Non-pigmented ciliary epithelial cell (primary cell): Measurements from ENCODE around the gene CPNE7.
"Not testable (repeated sequence)": the region's sequence is repeated elsewhere in the genome, so short reads cannot be mapped to it uniquely, and the experiment has no call there.

Source experiments
- DNase-seq: peaks from one replicate; pipeline ENCODE4 v3.0.0-alpha.2; 2010; ENCODE audit warnings: low read depth

The CPNE7 gene

DNA sequence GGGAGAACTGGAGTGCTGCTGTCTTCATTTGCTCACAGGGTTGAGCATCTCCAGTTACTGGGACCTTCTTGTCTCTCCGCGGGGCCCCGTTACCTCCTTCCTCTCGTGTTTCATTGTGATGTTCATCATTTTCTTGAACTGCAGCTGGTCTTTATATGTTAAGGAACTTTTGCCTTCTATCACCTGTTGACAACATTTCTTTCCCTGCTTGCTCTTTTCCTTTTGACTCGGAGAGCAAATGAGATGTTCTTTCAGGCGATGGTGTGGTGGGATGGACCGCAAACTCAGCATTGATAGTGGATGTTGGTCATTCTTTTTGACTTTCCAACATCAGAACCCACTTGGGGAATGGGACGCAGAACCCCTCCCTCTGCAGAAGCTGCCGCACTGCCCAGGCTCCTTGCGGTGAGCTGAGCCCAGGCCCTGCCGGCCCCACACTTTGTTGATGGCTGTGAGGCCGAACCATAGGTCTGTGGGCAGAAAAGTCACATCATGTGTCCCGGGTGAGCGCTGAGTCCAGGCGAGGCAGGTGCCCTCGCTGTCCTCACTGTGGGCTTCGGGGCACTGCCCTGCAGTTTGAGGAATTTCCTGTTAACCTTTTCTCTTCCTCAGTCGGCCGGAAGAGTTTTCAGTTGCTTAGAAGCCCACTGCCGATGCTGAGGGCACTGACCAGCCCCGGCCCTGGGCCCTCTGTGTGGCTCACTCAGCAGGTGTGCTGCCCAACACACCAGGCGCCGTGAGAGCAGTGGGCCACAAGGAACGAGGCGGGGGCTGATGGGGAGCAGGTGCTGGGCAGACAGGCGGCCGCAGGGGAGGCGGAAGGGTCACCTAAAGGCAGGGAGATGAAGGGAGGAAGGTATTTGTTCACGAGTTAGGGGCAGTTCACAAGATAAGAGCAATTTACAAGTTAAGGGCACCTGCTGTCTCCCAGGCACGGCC is 7.6 kb upstream of the CPNE7 start:
- DNase-seq = no peak

DNA sequence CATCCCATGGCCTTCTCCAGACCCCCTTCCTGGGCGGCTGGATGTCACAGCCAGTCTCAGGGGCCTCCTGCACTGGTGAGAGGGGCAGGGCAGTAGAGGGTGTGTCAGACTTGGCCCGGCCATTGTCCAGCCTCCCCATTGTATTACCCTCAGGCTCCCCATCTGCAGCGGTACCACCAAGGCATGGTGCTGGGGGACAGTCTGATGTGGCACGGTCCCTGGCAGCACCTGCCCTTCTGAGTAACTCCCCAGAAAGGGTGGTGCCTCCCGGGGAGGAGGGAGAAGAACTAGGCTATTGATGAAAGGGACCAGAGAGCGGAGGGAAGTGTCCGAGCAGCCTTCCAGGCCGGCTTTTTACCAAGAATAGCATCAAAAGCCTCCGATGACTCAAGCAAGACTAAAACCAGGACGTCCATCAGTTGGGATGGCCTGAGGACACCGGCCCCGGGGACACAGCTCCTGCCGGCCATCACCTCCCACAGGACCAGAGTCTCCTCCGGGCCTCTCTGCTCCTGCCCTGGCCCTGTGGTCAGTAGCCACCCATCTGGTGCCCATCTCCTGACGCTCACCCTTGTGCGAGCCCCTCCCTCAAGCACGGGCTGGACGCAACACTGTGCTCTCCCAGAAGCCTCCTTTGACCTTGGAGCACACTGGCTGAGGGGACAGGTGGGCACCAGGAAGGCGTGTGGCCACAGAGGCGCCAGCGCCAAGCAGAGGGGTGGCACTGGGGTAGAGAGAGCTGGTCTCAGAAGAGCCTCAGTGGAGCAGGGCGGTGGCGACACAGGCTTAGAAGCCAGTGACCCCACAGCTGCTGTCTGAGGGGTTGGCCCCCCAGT is 5.8 kb upstream of the CPNE7 start:
- no peak for DNase-seq

DNA sequence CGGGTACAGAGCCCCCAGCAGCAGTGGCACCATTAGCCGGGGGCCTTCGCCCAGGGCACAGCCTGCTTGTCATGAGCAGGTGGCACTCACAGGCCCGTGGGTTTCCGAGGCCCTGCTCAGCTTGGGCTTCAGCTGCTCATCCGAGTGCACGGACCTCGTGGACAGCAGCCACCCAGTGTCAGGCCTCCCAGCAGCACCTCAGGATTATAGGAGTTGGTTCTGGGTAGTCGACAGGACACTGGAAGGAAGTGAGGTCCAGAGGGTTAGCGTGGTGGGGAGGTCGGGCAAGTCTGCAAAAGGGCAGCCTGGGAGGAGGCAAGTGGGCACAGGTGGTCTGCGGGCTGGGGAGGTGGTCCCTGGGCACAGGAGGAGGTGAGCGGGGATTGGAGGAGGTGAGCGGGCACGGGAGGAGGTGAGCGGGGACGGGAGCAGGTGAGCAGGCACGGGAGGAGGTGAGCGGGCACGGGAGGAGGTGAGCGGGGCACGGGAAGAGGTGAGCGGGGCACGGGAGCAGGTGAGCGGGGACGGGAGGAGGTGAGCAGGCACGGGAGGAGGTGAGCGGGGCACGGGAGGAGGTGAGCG is 5.1 kb upstream of the CPNE7 start:
- no peak for DNase-seq

DNA sequence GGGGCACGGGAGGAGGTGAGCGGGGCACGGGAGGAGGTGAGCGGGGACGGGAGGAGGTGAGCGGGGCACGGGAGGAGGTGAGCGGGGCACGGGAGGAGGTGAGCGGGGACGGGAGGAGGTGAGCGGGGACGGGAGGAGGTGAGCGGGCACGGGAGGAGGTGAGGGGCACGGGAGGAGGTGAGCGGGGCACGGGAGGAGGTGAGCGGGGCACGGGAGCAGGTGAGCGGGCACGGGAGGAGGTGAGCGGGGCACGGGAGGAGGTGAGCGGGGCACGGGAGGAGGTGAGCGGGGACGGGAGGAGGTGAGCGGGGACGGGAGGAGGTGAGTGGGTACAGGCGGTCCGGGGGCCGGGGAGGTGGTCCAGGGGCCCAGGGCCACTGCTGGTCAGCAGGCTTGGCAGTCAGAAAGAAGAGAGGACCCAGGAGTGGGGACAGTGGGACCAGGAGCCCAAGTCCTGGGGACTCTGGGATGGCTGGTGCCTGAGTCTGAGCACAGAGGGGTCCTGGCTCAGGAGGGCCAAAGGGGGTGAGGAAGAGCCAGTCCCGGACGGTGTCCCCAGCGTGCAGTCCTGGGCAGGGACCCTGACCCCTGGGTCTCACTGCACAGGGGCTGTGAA is 4.5 kb upstream of the CPNE7 start:
- not testable (repeated sequence) for DNase-seq

DNA sequence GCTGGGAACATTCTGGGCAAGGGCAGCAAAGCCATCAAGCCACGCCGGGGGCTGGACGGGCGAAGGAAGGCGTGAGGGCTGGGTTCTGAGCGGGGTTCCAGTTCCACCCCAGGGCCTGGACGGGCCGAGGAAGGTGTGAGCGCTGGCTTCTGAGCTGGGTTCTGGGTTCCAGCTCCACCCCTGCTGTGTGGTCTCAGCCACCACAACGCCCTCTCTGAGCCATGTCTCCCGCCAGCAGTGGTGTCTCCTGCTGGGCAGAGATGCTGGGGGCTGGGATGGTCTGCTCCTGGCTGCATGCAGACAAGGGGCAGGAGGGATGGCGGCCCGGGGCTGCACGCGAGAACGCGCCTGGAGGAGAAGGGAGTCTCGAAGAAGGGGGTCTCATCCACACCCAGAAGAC is 3.9 kb upstream of the CPNE7 start:
- DNase-seq = no peak

DNA sequence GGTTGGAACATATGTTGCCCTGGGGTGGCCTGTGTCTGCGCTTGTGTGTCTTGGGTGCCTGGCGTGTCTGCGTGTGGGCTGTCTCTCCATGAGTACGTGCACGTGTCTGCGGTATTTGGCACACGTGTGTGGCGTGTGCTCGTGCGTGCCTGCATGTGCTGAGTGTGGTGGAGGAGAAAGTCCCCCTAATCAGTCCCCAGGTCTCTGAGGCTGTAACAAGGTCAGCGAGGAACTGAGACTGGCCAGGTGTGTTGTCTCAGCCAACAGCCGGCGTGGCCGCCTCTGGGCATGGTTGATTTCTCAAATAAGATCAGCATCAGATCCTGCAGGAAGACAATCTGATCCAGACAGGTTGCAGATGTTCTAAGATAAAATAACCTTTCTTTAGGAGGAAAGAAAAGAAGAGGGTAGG is 3.5 kb upstream of the CPNE7 start:
- no peak for DNase-seq

DNA sequence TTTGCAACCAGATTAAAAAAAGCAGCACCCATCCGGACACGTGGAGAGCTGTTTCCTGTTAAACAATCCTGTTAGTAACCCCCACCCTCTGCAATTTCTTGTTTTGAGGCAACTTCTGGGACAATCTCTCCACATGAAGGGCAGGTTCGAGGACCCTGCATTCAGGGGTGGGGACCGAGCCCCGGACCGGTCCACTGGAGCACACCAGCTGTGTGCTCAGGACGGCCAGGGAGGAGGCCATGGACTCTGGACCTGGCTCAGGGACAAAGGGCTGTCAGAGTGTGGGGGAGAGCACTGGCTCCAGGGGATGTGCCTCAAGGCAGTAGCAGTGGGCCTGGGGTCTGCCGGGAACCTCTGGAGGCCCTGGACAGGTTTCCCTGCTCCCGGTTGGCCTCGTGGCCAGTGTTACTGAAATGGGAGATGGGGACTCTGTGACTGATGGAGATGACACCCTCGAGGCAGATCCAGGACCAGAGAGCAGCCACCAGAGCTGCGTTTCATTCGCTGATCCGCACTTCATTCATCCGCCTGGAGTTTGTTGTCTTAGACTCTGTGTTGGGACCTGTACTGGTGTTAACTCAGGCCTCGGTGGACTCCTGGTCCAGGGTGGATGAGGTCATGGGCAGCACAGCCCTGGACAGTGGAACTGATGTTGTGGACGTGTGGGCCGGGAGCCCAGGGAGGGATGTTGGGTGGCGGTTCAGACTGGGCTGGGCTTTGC is 2.9 kb upstream of the CPNE7 start:
- no peak for DNase-seq

DNA sequence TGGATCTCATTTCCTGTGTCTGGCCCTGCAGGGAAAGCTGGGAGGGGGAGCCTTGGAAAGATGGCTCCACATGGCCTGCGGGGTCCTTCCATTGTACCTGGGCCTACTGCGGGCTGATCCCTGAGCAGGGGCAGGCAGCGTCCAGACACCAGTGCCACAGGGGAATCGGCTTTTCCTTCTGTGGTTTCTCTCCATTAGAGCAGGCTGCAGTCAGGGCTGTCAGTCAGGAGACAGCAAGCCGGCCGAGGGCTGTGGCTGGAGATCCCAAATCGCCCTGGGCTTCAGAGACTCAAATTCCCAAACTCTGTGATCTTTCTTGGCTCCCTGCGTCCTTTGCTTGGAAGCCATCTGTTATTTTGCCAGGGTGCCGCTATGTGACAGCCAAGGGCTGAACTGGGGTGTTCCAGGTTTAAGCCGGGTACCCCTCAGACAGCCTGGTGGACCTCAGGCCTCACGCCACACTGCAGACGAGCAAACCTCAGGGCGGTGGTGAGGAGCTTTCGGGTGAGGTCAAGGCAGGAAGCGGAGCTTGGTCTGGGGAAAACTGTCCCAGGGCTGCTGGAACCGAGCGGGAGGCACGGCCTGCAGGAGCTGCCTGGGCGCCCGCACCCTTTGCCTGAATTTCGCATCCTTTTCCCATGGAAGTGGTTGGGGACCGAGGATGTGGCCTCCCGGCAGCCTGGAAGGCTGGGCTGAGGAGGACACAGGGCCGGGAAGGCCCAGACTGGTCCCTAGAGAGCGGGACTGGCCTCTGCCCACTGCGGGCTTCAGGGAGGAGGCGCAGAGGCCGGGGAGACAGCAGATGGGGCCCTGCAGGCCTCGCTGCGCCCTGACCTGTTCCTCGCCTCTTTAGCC is 1.5 kb upstream of the CPNE7 start:
- no peak for DNase-seq

DNA sequence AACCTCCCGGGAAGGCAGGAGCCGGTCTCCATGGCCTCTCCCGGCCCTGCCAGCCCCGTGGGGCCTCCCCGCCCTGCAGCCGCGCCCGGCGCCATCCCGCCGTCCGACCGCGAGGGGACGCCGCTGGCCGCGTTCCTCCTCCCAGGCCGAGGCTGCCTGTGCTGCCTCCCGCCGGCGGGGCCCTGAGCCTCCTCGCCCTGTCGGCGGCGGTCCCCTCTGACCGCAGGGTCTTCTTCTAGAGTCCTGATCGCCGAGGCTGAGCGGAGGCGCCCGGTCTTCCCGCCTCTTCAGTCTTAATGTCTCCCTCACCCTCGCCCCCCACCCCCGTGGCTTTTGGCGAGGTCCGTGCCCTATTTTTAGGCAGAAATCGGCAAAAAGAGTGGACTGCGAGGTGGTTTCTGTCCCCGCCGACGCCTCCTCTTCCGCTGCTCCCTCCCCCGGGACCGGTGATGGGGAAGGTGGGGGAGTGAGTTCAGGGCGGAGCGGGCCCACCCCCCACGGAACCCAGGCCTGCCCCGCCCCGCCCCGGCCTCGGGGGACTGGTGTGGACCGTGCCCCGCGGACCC is 794 bp upstream of the CPNE7 start:
- DNase-seq = no peak

DNA sequence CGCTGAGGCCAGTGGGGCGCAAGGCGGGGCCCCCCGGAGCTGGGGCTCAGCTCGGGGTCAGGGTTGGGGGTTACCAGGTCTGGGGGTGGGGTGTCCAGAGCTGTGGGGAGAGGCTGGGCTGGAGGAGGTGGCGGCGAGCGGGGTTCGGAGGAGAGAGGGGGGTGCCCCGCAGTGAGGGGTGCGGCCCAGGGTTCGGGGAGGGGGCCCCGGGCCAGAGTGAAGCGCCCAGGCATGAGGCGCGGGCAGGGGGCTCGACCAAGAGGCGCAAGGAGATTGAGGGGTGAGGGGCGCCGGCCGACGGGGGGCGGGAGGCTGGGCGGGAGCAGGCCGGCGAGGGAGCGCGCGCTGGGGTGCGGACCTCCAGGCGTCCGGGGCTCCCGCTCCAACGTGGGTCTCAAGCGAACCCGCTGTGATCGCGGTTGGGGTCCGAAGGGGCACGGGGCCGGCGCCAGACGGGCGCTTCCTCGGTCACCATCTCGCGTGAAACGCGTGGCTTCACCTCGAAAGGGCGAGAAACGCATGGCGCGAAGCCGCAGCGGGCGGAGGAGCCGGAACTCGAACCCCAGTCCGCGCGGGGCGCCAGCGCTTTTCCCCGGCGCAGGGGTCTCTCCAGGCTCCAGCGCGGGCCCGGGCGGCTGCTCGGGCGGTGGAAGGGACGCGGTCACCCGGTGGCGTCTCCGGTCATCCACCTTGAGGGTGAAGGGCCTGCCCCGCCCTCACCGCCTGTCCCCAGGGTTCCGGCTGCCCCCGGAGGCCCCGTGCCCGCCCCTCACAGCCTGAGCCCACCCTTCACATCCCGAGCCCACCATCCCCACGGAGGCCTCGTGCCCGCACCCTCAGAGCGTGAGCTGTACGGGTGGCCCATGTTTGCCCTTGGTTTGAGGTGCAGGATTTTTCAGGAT is 846 bp downstream of the CPNE7 start:
- DNase-seq = no peak

DNA sequence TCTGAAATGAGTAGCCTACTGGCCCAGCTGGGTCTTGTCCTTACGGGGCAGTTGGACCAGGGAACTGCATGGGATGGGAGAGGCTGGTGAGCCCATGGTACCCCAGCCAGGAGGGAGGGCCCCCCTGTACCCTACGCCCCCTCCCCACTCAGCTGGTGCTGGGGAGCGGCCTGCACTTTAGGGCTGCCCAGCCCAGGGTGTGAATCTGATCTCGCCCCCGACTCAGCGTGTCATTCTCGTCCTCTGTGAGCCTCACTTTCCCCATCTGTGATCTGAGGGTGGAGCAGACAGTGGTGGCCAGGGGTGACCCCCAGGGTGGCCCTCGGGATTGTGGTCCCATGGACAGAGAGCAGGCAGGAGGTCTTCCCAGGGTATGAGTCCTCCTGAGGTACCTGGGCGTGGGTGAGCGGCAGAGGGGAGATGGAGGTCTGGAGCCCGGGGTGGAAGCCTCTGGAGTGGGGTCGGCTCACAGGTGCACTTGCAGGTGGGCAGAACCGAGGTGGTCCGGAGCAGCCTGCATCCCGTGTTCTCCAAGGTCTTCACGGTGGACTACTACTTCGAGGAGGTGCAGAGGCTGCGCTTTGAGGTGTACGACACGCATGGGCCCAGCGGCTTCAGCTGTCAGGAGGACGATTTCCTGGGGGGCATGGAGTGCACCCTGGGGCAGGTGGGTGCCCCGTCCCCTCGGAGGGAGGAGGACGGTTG is 1.6 kb downstream of the CPNE7 start:
- DNase-seq = no peak

DNA sequence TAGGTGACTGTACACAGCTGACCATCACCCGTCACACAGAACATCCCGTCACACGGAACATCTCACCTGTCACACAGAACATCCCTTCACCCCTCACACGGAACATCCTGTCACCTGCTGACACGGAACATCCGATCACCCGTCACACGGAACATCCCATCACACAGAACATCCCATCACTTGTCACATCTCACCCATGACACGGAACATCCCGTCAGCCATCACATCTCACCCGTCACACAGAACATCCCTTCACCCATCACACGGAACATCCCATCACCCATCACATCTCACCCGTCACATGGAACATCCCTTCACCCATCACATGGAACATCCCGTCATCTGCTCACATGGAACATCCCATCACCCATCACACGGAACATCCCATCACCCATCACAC is 3.8 kb downstream of the CPNE7 start:
- no peak for DNase-seq

DNA sequence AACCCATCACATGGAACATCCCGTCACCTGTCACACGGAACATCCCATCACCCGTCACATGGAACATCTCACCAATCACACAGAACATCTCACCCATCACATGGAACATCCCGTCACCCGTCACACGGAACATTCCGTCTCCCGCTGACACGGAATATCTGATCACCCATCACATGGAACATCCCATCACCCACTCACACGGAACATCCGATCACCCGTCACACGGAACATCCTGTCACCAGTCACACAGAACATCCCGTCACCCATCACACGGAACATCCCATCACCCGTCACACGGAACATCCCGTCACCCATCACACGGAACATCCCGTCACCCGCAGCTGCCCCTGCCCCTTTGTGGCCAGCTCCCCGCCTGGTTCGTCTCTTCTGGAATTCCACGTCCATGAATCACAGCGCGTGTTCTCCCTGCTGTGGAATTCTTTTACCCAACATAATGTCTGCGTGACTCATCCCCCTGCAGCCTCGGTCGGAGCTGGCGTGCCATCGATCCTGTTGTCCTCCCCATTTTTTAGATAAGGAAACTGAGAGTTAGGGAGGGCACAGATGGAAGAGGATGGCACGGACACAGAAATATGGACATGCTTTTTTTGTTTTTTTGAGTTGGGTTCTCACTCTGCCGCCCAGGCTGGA is 5.6 kb downstream of the CPNE7 start:
- peak; percentile 96 for DNase-seq

DNA sequence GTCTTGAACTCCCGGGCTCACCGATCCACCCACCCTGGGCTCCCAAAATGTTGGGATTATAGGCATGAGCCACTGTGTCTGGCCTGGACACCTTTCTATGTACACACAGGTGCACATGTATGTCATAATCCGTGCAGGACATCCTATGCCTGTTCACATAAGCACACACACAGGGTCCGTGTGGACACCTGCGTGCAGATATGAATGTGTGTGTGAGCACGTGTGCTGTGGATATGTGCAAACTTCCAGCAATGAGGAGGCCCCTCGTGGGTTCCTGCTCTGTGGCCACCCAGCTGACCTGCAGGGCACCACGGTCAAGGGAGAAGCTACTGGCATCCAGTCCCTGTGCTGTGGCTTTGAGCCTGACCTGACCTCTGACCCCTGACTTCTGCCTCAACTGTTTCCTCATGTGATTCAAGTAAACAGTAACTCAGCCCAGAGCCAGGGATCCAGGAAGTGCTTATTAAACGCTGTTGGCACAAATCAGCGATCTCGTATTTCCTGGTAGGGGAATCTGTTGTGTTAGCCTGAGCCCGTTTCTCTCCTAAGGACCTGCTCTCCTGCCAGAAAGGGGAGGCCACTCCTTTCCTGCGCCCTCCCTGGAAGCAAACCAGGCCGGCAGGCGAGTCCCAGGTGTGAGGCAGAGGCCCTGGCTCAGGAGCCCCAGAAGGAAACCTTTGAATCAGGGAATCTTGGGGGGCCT is 6.5 kb downstream of the CPNE7 start:
- no peak for DNase-seq

DNA sequence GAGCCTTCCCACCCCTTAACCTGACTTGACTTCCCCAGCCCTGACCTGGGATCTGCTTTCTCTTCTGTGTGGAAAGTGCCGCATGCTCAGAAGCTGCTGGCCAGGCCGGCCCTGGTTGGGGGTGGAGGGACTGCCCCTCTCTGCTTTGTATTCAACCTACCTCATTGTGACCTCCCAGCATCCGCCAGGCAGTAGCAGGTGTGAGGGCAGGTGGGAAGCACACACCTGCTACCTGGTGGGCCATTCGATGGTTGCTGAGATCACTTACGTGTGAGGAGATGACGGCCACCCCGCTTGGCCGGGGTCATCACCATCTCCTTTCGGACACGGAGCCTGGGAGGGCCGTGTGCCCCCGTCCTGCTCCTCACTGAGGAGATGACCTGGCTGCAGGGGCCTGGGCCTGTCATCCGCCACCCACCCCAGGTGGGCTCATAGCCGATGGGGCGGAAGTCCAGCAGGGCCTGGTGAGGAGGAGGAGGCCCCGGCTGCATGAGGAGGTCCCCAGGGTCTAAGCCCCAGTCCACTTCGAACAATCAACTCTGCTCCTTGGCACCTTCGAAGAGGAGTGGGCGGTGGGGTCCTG is 7.1 kb downstream of the CPNE7 start:
- no peak for DNase-seq

DNA sequence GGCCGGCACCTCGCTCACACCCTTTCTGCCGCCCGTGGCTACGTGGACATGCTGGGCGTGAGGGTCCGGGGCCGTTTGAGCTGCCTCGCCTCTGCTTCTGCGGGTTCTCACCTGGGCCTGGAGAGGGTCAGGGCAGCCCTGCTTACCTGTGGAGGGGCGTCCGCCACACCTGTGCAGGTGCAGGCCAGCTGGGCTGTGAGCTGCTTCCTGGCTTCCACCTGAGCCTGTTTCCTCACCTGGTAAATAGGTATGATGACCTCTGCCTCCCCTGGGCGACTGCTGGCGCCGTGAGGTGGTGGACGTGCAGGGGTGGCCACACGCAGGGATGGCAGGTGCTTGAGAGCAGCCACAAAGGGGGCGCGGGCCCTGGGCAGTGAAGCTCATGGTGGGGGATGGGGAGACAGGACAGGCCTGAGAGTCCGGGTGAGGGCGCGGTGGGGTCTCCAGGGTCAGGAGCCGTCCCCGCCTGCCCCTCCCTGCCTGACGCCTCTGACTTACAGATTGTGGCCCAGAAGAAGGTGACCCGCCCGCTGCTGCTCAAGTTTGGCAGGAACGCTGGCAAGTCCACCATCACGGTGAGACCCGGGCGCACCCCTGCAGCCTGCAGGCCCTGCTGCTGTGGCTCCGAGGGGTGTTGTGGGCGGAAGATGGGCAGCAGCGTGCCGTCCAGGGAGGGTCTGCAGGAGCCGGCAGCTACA is 7.8 kb downstream of the CPNE7 start:
- no peak for DNase-seq
